ENCODE results near the gene SEBOX.

The SEBOX gene

DNA sequence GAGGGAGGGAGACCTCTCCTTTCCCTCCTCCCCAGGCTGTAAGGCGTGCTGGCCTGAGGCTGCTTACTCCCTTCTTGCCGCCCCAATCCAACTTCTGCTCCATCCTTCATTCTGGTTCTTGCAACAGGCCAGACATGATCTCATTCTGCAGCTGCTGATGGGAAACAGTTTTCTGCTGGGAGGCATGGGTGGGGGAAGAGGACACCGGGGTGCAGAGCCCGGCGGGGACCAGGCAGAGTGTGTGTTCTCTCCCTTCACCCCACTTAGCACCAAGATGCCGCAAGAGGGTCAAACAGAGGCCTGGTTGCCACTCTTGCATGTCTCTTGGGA lies 7.9 kb upstream of the SEBOX start:
- no peak overlapping the region for H3K9ac ChIP-seq (ENCODE audit: low read depth, low read length, poor library complexity, severe bottlenecking)
- no peaks in the 10 kb centered on the region for H3K4me1 ChIP-seq (ENCODE audit: insufficient read depth, low read length, poor library complexity, severe bottlenecking)
- no peaks in the 10 kb centered on the region for H3K79me2 ChIP-seq (ENCODE audit: insufficient read depth, low read length)
- H3K36me3 ChIP-seq (ENCODE audit: insufficient read depth, low read length) = no peaks in the 10 kb centered on the region
- H3K4me2 ChIP-seq (ENCODE audit: low read depth, low read length, poor library complexity, severe bottlenecking) = no peak overlapping the region
- no peaks in the 10 kb centered on the region for H3K9me2 ChIP-seq (replicated peaks; ENCODE audit: low read depth, low read length)
- TF ChIP-seq EZH2phosphoT487 (IDR thresholded peaks at IDR 0.05; ENCODE audit: borderline replicate concordance) = no peak
- TF ChIP-seq, protein P1, sequence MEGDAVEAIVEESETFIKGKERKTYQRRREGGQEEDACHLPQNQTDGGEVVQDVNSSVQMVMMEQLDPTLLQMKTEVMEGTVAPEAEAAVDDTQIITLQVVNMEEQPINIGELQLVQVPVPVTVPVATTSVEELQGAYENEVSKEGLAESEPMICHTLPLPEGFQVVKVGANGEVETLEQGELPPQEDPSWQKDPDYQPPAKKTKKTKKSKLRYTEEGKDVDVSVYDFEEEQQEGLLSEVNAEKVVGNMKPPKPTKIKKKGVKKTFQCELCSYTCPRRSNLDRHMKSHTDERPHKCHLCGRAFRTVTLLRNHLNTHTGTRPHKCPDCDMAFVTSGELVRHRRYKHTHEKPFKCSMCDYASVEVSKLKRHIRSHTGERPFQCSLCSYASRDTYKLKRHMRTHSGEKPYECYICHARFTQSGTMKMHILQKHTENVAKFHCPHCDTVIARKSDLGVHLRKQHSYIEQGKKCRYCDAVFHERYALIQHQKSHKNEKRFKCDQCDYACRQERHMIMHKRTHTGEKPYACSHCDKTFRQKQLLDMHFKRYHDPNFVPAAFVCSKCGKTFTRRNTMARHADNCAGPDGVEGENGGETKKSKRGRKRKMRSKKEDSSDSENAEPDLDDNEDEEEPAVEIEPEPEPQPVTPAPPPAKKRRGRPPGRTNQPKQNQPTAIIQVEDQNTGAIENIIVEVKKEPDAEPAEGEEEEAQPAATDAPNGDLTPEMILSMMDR (conservative IDR thresholded peaks at IDR 0.05; ENCODE audit: low read length) = no peak
- H3K9me3 ChIP-seq (ENCODE audit: insufficient read depth, low read depth, low read length) = no peaks in the 10 kb centered on the region
- H3K27me3 ChIP-seq (ENCODE audit: insufficient read depth, low read length, poor library complexity, severe bottlenecking) = no peaks in the 10 kb centered on the region
- H4K20me1 ChIP-seq (ENCODE audit: insufficient read depth, low read length, poor library complexity, severe bottlenecking) = no peaks in the 10 kb centered on the region
- no peak overlapping the region for H2AFZ ChIP-seq (ENCODE audit: low read length)
- 0 out of 2 replicates have a peak, but pooled peaks cover 2% of the 10 kb centered on the region for H3F3A ChIP-seq (ENCODE audit: low read depth)
- no peak overlapping the region for H3K4me3 ChIP-seq (ENCODE audit: low read length, poor library complexity, severe bottlenecking)

DNA sequence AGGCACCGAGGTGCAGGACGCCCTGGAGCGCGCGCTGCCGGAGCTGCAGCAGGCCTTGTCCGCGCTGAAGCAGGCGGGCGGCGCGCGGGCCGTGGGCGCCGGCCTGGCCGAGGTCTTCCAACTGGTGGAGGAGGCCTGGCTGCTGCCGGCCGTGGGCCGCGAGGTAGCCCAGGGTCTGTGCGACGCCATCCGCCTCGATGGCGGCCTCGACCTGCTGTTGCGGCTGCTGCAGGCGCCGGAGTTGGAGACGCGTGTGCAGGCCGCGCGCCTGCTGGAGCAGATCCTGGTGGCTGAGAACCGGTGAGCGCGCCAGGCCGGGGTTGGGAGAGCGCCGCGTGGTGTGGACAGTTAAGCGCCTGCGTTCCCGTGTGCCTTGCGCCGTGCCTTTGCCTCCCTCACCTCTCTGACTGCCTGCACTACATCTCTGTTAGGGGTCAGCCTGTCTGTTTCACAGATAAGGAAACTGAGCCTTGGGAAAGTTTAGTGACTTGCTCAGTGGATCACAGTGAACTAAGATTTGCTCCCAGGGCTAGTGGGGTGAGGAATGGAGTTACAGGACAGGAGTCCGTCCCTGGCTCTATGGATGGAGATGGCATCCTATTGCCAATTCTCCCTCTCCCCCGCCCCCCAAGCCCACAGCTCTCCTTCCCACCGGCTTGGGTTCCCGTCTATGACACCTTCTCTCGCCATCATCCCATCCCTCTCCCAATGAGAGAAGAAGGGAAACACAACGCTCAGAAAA lies 7.4 kb upstream of the SEBOX start:
- H2AFZ ChIP-seq (ENCODE audit: low read length) = no peak overlapping the region
- no peak overlapping the region for H3K9ac ChIP-seq (ENCODE audit: low read depth, low read length, poor library complexity, severe bottlenecking)

DNA sequence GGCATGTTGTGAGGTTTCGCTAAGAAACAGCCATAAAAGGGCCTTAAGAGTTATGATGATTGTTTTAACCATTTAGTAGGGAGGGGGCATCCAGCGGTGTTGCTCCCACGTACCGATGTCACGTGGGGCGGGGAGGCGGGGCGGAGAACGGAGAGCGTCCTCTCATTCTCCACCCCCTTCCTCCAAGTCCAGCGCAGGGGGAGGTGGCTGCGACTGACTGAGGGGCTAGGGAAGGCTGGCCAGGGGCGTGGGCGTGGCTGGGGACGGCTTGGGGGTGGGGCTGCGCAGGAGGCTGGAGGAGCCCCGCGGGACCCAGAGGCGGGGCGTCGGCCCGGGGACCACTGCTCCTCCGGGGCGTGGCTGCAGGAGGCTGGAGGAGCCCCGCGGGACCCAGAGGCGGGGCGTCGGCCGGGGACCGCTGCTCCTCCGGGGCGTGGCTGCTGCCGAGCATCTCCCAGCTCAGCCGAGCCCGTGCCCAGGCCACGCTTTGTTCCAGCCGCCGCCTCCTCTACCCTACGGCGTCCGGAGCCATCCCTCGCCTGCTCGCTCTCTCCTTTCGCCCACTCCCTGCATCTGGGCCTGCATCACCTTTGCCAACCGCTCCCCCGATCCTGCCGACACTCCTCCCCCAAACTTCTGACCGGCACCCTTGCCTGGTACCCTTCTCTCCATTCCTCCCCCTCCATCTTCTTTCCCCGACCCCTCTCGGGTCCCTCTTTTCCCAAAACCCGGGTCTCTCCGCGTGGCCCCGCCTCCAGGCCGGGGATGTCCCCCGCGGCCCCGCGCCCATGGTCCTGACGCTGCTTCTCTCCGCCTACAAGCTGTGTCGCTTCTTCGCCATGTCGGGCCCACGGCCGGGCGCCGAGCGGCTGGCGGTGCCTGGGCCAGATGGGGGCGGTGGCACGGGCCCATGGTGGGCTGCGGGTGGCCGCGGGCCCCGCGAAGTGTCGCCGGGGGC lies 6.5 kb upstream of the SEBOX start, which contains the start of gene SARM1:
TSS of gene SARM1 (plus strand) at position 450 of the 958 bp plus-strand sequence. CDS start at position 789, 339 bp downstream.
- peak within 1 kb of the TSS; percentile 29 for H3K4me2 ChIP-seq (ENCODE audit: low read depth, low read length, poor library complexity, severe bottlenecking)
- no peak within 1 kb of the TSS for H3K9ac ChIP-seq (ENCODE audit: low read depth, low read length, poor library complexity, severe bottlenecking)
- H2AFZ ChIP-seq (ENCODE audit: low read length) = no peak within 1 kb of the TSS; the same call in 1 of the 2 replicates

More for the DNA sequence above, 7.4 kb upstream of the SEBOX start:
- Histone ChIP-seq H3K4me3 (ENCODE audit: low read length, poor library complexity, severe bottlenecking) (no peak overlapping the region), H3K79me2 (ENCODE audit: insufficient read depth, low read length) (no peaks in the 10 kb centered on the region), H3F3A (ENCODE audit: low read depth) (0 out of 2 replicates have a peak, but pooled peaks cover 2% of the 10 kb centered on the region), H3K4me1 (ENCODE audit: insufficient read depth, low read length, poor library complexity, severe bottlenecking) (no peaks in the 10 kb centered on the region), H3K27me3 (ENCODE audit: insufficient read depth, low read length, poor library complexity, severe bottlenecking) (no peaks in the 10 kb centered on the region), H3K9me3 (ENCODE audit: insufficient read depth, low read depth, low read length) (no peaks in the 10 kb centered on the region), H3K36me3 (ENCODE audit: insufficient read depth, low read length) (no peaks in the 10 kb centered on the region), H4K20me1 (ENCODE audit: insufficient read depth, low read length, poor library complexity, severe bottlenecking) (no peaks in the 10 kb centered on the region), H3K9me2 (replicated peaks; ENCODE audit: low read depth, low read length) (no peaks in the 10 kb centered on the region), H3K4me2 (ENCODE audit: low read depth, low read length, poor library complexity, severe bottlenecking) (no peak overlapping the region)
- TF ChIP-seq EZH2phosphoT487 (IDR thresholded peaks at IDR 0.05; ENCODE audit: borderline replicate concordance) = no peak
- TF ChIP-seq, protein P1 (conservative IDR thresholded peaks at IDR 0.05; ENCODE audit: low read length) = no peak

More for the DNA sequence above, 6.5 kb upstream of the SEBOX start, which contains the start of gene SARM1:
- H3K27me3 ChIP-seq (ENCODE audit: insufficient read depth, low read length, poor library complexity, severe bottlenecking) = no peaks in the 10 kb centered on the region
- no peaks in the 10 kb centered on the region for H3K9me3 ChIP-seq (ENCODE audit: insufficient read depth, low read depth, low read length)
- no peaks in the 10 kb centered on the region for H3K36me3 ChIP-seq (ENCODE audit: insufficient read depth, low read length)
- H3K79me2 ChIP-seq (ENCODE audit: insufficient read depth, low read length) = no peaks in the 10 kb centered on the region
- H3K4me1 ChIP-seq (ENCODE audit: insufficient read depth, low read length, poor library complexity, severe bottlenecking) = no peaks in the 10 kb centered on the region
- H3K4me3 ChIP-seq (ENCODE audit: low read length, poor library complexity, severe bottlenecking) = peak within 1 kb of the TSS; percentile 26
- no peak for TF ChIP-seq EZH2phosphoT487 (IDR thresholded peaks at IDR 0.05; ENCODE audit: borderline replicate concordance)
- TF ChIP-seq, protein P1 (conservative IDR thresholded peaks at IDR 0.05; ENCODE audit: low read length) = no peak
- H3K9me2 ChIP-seq (replicated peaks; ENCODE audit: low read depth, low read length) = no peaks in the 10 kb centered on the region
- H3F3A ChIP-seq (ENCODE audit: low read depth) = 0 out of 2 replicates have a peak, but pooled peaks cover 2% of the 10 kb centered on the region
- H4K20me1 ChIP-seq (ENCODE audit: insufficient read depth, low read length, poor library complexity, severe bottlenecking) = no peaks in the 10 kb centered on the region
